ENCODE results near the gene COMMD1. TPM values are rescaled to one million over a fixed set of nuclear protein-coding genes. Genes with fewer than 3 reads are reported as not detected.
A peak's percentile ranks its signal among the peaks of the same experiment; 100 is the strongest.
"Not testable (repeated sequence)": the region's sequence is repeated elsewhere in the genome, so short reads cannot be mapped to it uniquely, and the experiment has no call there.

The COMMD1 gene
- polyA plus RNA-seq, 5 donors, result 47.5 to 91.7 (median 84.9) TPM

DNA sequence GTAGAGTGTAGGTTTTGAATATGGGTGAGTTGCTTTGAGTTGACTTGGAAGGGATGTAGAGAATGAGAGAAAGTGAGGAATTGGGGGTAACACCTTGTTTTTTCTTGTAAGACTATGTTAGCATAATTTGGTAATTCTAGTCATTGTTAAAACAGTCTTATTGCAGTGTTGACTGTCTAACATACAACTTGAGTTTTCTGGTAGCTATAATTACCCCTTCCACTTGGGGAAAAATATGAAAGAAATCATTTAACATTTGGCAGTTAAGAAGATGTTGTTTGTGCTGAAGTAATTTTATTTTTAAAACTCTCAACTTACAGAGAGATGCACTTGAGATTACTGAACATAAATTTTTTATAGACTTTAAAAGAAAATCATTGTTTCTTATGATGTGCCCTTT lies 108.2 kb downstream of the COMMD1 start:
- no peak for DNase-seq

DNA sequence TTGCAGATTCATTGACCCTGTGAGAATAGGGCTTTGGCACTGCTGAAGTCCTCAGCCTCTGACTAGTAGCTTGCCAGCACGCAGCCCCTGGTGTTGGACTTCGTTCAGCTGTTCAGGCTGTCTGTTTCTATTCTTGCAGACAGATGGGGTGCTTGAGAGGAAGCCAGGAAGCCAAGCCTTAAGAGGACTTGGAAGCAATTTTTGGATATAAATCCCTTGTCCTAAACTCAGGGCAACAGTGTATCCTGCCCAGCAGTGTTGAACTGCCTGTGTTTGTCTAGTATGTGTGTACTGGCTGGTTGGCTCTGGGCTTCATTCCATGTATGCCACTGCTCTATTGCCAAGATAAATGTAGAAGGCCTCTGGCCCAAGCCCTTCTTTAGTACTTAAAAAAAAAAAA lies 108.6 kb downstream of the COMMD1 start:
- peak; percentile 76 to 80 for DNase-seq

DNA sequence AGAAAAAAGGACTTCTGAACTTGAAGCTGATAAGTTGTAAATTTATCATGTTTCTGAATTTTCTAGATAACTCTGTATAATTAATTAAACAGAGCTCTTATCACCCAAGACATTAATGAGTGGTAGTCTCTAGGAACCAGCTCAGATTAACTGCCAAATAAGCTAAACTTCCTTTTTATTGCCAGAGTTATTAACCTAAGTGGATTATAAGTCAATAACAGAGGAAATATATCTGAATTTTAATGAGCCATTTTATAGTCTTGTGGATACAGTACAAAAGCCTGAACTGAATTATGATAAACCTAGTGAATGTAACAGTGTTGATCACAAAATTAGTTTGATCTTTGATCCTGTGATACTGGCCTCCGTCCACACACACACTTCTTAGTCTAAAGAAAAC lies 111.5 kb downstream of the COMMD1 start:
- DNase-seq, result no peak

DNA sequence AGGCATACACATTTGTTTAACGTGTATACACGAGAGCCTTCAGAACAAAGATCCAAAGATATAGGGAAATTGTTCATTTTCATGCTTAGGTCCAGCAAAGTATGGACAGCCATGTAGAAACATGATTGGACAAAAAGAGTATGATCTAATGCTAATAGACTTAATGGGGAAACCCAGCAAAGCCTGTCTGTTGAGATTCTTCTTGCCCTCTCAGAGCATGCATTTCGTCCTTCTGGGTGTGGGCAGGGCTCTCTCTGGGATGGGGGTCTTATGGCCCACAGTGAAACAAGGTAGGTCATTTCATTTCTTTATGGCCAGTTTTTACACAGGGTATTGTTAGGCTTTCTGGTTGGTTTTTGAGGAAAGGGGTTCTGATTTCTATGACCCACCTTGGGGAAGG lies 124.4 kb downstream of the COMMD1 start:
- DNase-seq, result no peak

DNA sequence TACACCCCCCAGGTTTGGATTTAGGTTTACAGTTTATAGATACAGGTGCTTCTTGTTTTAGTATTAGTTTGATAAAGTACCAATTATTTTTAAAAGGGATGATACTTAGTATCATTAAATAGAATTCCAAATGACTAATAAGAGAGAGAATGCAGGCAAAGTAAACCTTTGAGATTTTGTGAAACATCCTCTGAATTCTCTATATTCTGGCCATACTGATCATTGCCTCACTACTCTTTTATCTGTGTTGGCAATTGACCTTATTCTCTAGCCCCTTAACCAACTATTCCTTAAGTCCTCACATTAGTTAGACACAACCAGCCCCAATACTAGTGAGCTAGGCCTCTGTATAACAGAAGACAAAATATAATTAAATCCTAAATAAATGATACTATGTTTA lies 125.4 kb downstream of the COMMD1 start:
- no peak for DNase-seq

DNA sequence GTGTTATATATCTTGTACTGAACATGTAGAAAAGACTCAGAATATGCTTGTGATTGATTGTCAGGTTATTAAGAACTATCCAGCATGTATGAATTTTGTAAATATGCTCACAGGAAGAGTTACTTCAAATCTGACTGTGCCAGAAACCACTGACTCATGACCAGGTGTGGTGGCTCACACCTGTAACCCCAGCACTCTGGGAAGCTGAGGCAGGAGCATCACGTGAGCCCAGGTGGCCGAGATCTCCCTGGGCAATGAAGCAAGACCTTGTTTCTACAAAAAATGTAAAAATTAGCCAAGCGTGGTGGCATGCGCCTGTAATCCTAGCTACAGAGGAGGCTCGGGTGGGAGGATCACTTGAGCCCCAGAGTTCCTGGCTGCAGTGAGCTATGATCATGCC lies 126.6 kb downstream of the COMMD1 start:
- DNase-seq, result no peak

DNA sequence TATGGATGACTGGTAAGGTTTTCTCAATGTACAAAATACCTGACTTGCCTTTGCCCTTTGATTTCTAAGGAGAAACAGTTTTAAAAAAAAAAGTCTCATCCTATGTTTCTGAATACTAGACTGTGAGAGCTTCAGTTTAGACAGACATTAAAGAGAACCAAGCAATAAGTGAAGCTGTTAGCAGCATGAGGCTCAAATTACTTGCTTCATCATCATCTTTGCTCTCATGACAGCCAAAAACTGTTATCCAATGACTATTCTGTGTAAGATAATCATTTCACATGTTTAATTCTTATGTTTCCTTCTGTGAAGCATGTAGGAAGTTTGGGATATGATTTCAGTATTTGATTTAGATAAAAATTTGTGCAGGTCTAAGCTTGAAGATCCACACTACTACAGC lies 129.2 kb downstream of the COMMD1 start:
- DNase-seq, result no peak

DNA sequence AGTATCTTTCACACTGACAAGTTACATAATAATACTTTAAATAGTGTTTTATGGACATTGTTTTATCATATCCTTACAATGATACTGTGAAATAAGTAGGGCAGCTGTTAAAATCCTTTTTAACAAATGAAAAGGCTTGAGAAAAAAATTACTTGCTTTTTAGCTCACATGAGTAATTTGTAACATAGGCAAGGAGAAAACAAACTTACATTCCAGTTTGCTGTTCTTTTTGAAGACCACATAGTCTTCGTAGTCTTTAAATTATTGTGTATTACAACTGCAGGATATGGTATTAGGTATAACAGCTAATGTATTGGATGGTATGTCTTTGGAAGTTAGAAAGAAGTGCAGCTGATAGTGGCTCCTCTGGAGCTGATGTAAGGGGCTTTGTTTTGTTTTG lies 130.8 kb downstream of the COMMD1 start:
- no peak for DNase-seq

DNA sequence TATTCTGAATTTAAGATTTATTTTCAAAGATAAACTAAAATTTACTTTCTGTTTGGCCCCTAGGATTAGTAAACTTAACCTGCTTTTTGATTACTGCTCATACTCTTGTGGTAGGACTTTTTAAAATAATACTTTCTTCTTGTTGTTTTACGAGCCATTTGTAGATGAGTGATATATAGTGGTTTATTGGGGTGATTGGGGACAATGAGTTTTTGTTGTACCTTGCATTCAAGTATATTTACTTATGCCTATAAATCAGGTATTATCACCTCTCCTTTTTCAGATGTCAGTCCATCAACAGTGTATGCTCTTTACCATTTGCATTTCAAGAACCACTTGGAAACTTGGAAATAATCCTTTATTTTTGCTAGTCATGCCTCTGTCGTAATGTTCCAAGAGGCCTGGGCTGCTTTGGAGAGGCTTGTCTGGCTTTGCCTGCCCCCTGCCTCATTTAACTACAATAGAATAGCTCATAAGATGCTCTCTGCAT lies 131.3 kb downstream of the COMMD1 start:
- no peak for DNase-seq

DNA sequence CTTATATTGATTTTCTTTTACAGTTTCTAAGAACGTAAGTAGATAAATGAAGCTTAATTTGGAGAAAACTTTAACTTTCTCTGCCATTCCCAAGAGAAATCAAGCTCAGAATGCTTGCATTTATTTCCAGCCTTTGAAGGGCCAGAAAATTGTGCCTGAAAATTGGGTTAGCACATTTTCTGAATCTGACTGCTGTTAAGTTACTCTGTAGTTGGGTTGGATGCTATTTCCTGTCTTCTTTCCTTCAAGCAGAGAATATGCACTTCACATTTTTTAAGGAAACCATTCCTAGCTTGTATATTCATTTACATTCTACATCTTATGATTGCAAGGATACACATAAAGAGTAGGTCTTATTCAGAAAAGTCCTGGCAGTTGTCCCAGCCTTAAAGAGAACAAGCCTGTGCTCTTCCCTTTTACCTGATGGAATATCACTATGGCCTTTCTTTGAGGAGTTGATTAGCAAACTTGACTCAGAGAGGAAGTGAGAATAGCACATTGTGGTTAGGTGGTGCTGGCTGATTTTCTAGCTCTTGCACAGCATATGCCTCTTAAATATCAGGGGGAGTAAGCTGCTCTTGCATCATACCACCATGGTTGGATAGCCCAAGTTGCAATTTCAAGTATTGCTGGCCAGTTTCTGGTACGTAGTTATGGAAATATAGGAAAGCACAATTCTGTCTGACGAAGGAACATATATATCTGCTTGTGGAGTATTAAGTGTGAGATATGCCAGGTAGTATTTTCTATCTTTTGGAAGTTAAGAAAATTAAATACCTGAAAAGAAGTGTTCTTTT lies 133.7 kb downstream of the COMMD1 start:
- DNase-seq, result peak in 1 of 2 donors; percentile 8

DNA sequence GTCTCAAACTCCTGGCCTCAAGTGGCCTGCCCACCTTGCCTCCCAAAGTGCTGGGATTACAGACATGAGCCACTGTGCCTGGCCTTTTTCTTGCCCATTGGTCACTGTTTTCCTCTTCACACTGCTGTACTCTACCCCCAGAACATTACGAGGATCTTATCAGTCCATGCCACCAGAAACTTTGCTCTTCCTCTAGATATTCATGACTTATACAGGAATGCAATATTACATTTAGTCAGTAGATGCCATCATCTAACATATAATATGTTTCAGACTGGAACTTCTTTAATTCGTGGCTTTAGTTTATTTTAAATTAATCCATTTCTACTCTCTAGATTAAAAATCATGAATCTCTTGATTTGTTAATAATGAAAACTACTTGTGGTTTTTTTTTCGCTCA lies 135.5 kb downstream of the COMMD1 start:
- DNase-seq, result no peak

DNA sequence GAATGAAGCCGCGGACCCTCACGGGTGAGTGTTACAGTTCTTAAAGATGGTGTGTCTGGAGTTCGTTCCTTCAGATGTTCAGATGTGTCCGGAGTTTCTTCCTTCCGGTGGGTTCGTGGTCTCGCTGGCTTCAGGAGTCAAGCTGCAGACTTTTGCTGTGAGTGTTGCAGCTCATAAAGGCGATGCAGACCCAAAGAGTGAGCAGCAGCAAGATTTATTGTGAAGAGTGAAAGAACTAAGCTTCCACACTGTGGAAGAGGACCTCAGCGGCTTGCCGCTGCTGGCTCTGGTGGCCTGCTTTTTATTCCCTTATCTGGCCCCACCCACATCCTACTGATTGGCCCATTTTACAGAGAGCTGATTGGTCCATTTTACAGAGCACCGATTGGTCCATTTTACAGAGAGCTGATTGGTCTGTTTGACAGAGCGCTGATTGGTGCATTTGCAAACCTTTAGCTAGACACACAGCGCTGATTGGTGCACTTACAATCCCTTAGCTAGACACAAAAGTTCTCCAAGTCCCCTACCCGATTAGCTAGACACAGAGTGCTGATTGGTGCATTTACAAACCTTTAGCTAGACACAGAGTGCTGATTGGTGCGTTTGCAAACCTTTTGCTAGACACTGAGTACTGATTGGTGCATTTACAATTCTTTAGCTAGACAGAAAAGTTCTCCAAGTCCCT lies 136.4 kb downstream of the COMMD1 start:
- DNase-seq, result not testable (repeated sequence)

DNA sequence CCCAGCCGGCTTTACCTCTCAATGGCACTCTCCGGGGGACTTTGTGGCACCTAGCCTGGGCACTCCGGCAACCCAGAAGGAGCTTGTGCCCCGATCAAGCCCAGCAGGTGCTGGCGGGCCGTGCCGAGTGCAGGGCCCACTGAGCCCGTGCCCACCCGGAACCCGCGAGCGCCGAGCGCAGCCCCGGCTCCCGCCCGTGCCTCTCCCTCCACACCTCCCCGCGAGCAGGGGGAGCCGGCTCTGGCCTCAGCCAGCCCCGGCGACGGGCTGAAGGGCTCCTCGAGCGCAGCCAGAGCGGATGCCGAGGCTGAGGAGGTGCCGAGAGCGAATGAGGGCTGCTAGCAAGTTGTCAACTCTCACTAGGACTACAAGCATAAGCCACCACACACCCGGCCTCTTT lies 136.9 kb downstream of the COMMD1 start:
- no peak for DNase-seq

DNA sequence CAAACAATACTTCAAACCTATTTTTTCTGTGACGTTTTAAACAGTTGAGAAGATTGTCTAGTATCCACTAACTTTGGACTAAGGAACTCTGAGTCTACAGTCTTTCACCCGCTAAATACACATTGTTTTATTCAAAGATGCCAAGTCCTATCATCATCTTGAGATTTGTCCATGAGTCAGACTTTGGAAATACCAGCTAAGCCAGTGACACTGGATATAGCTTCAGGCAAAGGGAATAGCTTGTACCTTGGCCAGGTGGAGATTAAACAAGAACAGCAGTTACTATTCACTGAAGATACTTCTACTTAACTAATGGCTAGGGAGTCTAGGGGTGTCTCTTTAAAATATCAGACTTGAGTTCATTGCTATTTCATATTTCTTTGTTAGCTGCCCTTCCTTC lies 137.5 kb downstream of the COMMD1 start:
- no peak for DNase-seq

DNA sequence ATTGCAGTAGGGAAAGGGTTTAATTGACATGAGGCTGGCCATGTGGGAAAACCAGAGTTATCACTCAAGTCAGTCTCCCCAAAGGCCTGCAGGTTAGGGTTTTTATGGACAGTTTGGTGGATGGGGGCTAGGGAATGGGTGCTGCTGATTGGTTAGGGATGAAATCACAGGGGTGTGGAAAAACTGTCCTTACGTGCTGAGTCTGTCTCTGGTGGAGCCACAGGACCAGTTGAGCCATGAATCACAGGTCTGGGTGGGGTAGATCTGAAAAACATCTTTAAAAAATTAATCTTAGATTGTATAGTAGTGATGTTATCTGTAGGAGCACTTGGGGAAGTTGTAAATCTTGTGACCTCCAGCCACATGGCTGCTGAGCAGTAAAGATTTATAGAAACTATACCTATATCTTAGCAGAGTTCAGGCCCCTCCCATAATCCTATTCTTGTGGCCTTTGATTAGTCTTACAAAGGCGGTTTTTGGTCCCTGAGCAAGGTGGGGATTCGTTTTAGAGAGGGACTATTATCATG lies 139.6 kb downstream of the COMMD1 start:
- no peak for DNase-seq

DNA sequence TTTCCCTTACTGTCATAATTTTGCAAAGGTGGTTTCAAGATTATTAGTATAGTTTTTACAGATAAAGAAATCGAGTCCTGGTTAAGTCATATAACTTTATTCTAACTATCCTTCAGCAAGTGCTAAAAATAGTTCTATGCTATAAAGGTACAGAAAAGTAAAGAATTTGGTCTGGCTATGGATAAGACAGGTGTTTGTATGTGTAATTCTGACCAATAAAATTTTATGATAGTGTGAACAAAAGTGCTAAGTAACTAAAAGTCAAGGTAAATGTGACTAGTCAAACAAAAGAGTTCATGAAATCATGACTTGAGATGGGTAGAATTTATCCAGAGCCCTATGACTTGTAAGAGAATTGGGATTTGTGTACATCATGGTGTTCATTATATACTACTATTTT lies 140.7 kb downstream of the COMMD1 start:
- no peak for DNase-seq

DNA sequence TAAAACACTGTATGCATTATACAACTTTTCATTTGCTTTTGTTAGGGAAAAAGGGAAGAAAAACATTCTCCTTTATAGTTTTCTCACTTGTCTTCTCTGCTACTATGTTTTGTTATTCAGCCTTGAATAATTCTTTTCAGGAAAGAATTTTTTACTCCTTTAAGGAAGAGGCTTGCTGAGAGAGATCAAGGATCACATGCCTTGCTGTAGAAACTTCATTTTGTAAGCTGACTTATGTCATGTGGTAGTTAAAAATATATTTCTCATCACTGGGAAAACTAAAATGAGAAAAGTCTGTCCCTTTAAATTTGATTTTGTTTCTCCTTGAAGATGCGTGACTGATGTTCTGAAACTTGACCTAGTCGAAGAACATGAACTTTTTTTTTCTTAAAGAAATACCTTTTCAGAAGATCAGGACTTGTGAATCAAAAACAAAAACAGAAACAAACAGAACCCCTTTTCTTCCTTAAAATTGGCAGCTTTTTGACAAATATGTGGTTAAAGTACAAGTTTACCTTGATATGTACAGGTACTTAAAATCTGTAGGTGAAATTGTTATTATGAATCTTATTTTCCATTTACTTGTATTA lies 145.1 kb downstream of the COMMD1 start:
- no peak for DNase-seq

DNA sequence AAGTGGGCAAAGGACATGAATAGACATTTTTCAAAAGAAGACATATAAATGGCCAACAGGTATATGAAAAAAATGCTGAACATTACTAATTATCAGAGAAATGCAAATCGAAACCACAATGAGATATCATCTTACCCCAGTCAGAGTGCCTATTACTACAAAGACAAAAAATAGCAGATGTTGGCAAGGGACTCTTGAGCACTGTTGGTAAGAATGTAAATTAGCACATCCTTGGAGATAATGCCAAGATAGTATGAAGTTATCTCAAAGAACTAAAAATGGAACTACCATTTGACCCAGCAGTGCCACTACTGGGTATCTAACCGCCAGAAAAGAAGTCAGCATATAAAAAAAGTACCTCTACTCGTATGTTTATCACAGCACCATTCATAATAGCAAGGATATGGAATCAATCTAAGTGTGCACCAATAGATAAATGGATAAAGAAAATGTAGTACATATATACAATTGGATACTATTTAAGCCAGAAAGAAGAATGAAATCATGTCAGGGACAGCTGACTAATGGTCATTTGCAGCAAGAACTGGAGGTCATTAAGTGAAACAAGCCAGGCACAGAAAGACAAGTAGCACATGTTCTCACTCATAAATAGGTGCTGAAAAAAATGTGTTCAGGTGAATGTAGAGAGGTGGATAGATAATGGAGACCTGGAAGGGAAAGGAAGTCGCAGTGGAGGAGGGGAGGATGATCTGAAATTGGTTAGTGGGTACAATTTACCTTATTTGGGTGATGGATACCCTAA lies 148.7 kb downstream of the COMMD1 start:
- DNase-seq, result no peak

DNA sequence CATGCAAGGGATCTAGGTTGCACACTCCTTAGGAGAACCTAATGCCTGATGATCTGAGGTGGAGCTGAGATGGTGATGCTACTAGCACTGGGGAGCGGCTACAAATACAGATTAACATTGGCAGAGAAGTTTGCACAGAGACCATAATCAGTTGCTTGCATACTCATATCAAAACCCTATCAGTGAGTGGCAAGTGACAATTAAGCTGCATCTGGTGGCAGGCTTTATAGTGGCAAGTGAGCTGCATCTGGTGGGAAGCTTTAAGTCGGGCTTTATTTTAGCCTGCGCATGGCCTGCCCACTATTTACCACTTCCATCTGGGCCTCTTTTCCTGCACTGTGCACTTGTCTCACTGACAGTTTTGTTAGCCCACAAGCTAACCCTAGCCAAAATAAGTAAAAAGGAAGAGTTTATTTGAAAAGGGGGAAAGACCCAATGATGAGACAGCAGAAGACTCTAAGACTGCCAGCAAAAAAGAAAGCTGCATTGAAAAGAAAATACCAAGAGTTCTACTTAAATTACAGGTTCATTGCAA lies 149.5 kb downstream of the COMMD1 start:
- no peak for DNase-seq

DNA sequence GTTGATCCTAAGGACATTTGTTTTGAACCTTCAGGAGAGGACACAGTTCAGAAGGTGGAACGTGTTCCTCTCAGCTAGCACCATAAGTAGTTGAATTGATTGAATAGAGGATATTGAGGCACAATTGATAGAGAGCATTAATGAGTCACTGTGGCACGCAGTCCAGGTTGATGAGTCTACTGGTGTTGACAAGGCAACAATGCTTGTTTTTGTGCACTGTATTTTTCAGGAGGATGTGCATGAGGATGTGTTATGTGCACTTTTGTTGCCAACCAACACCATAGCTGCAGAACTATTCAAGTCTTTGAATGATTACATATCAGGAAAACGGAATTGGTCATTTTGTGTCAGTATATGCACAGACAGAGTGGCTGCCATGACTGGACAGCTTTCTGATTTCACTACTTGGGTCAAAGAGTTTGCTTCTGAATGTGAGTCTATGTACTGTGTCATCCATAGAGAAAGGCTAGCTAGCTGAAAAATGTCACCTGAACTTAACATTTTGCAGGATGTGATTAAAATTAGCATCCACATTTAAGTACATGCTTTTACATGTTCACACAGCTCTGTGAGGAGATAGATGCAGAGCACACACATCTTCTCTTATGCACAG lies 150.4 kb downstream of the COMMD1 start:
- DNase-seq, result no peak

DNA sequence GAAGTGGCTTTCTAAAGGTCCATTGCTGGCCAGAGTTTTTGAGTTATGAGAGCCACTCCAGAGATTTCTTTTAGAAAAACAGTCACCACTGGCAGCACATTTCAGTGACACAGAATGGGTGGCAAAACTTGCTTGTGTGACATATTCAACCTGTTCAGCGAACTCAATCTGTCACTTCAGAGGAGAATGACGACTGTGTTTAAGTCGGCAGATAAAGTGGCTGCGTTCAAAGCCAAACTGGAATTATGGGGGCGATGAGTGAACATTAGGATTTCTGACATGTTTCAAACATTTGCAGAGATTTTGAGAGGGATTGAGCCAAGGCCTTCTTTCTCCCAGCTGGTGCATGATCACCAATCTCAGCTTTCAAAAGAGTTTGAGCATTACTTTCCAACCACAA lies 150.9 kb downstream of the COMMD1 start:
- no peak for DNase-seq

All from right lung (tissue), 5 donors.